ENCODE results near the gene RASGEF1C. TPM values are rescaled to one million over a fixed set of nuclear protein-coding genes. Genes with fewer than 3 reads are reported as not detected.

The RASGEF1C gene
- total and polyA plus RNA-seq, 4 experiments from 2014 or later, result not detected

GRCh38 chr5:180084638-180085561 lies 124.1 kb downstream of the RASGEF1C start:
- no peaks in the 10 kb centered on the region for H3K36me3 Mint-ChIP-seq
- no peak overlapping the region for H3K4me3 Mint-ChIP-seq
- ChIA-PET CTCF (ENCODE audit: partially characterized antibody) (interaction anchor here (1.9 kb wide), 1 partner anchor 9 kb away, joined by 4 read pairs; no protein-coding TSS in a partner anchor), POLR2A (ENCODE audit: partially characterized antibody) (no interaction called here)
- Histone ChIP-seq H3K4me3 (ENCODE audit: low read length in 2 of 2) (no peak overlapping the region), H3K36me3 (ENCODE audit: insufficient read depth, low read length) (no peaks in the 10 kb centered on the region), H3K27ac (ENCODE audit: low read depth, low read length) (no peak overlapping the region), H3K4me1 (ENCODE audit: insufficient read depth, low read length) (peaks cover 5% of the 10 kb centered on the region), H3K9me3 (ENCODE audit: control insufficient read depth in 1 of 2, low read length in 2 of 2) (no peaks in the 10 kb centered on the region), H3K27me3 (ENCODE audit: insufficient read depth, low read length) (no peaks in the 10 kb centered on the region)
- no peak overlapping the region for H3K27ac Mint-ChIP-seq
- H3K9me3 Mint-ChIP-seq, result no peaks in the 10 kb centered on the region
- H3K27me3 Mint-ChIP-seq, result peaks cover 11 to 30% of the 10 kb centered on the region in 2 donors
- intact Hi-C loops (cut with micrococcal nuclease), result no loop called here
- no peak for DNase-seq
- H3K4me1 Mint-ChIP-seq, result peaks cover 11 to 19% (median 13%) of the 10 kb centered on the region in 4 donors

GRCh38 chr5:180083529-180084060 lies 125.4 kb downstream of the RASGEF1C start:
- Histone ChIP-seq H3K9me3 (ENCODE audit: control insufficient read depth in 1 of 2, low read length in 2 of 2) (no peaks in the 10 kb centered on the region), H3K27me3 (ENCODE audit: insufficient read depth, low read length) (no peaks in the 10 kb centered on the region), H3K4me3 (ENCODE audit: low read length in 2 of 2) (no peak overlapping the region), H3K4me1 (ENCODE audit: insufficient read depth, low read length) (peaks cover 5% of the 10 kb centered on the region), H3K36me3 (ENCODE audit: insufficient read depth, low read length) (no peaks in the 10 kb centered on the region), H3K27ac (ENCODE audit: low read depth, low read length) (no peak overlapping the region)
- POLR2A ChIA-PET (ENCODE audit: partially characterized antibody), result no interaction called here
- no peak overlapping the region for H3K27ac Mint-ChIP-seq
- H3K36me3 Mint-ChIP-seq, result no peaks in the 10 kb centered on the region
- peaks cover 10 to 18% (median 12%) of the 10 kb centered on the region in 4 donors for H3K4me1 Mint-ChIP-seq
- no peak overlapping the region for H3K4me3 Mint-ChIP-seq
- intact Hi-C loops (cut with micrococcal nuclease), result no loop called here
- H3K27me3 Mint-ChIP-seq, result peaks cover 20 to 39% of the 10 kb centered on the region in 2 donors
- H3K9me3 Mint-ChIP-seq, result no peaks in the 10 kb centered on the region
- CTCF ChIA-PET (ENCODE audit: partially characterized antibody), result no interaction called here
- no peak for DNase-seq

GRCh38 chr5:180082633-180083420 lies 126.2 kb downstream of the RASGEF1C start:
- intact Hi-C loops (cut with micrococcal nuclease), result no loop called here
- peak overlapping the region in 1 of 7 donors; percentile 18 for H3K27ac Mint-ChIP-seq
- Histone ChIP-seq H3K4me1 (ENCODE audit: insufficient read depth, low read length) (peaks cover 5% of the 10 kb centered on the region), H3K9me3 (ENCODE audit: control insufficient read depth in 1 of 2, low read length in 2 of 2) (no peaks in the 10 kb centered on the region), H3K4me3 (ENCODE audit: low read length in 2 of 2) (no peak overlapping the region), H3K36me3 (ENCODE audit: insufficient read depth, low read length) (no peaks in the 10 kb centered on the region), H3K27me3 (ENCODE audit: insufficient read depth, low read length) (no peaks in the 10 kb centered on the region), H3K27ac (ENCODE audit: low read depth, low read length) (no peak overlapping the region)
- peaks cover 23 to 40% of the 10 kb centered on the region in 2 donors for H3K27me3 Mint-ChIP-seq
- no peak overlapping the region for H3K4me3 Mint-ChIP-seq
- DNase-seq, result no peak
- no peaks in the 10 kb centered on the region for H3K9me3 Mint-ChIP-seq
- peaks cover 9 to 18% (median 10%) of the 10 kb centered on the region in 4 donors for H3K4me1 Mint-ChIP-seq
- ChIA-PET POLR2A (ENCODE audit: partially characterized antibody) (no interaction called here), CTCF (ENCODE audit: partially characterized antibody) (no interaction called here)
- no peaks in the 10 kb centered on the region for H3K36me3 Mint-ChIP-seq

GRCh38 chr5:180081481-180081880 lies 127.5 kb downstream of the RASGEF1C start:
- no peaks in the 10 kb centered on the region for H3K9me3 ChIP-seq (ENCODE audit: control insufficient read depth in 1 of 2, low read length in 2 of 2)
- peaks cover 8 to 18% (median 9%) of the 10 kb centered on the region in 4 donors for H3K4me1 Mint-ChIP-seq
- H3K9me3 Mint-ChIP-seq, result no peaks in the 10 kb centered on the region
- ChIA-PET POLR2A (ENCODE audit: partially characterized antibody) (no interaction called here), CTCF (ENCODE audit: partially characterized antibody) (interaction anchor here (3.8 kb wide), 1 partner anchor 9 kb away, joined by 19 read pairs; no protein-coding TSS in a partner anchor)
- peaks cover 5% of the 10 kb centered on the region for H3K4me1 ChIP-seq (ENCODE audit: insufficient read depth, low read length)
- no peak overlapping the region for H3K27ac Mint-ChIP-seq
- no peaks in the 10 kb centered on the region for H3K36me3 ChIP-seq (ENCODE audit: insufficient read depth, low read length)
- no peak overlapping the region for H3K4me3 ChIP-seq (ENCODE audit: low read length in 2 of 2)
- intact Hi-C loops (cut with micrococcal nuclease), result no loop called here
- H3K27me3 ChIP-seq (ENCODE audit: insufficient read depth, low read length), result no peaks in the 10 kb centered on the region
- DNase-seq, result no peak
- H3K27me3 Mint-ChIP-seq, result peaks cover 23 to 40% of the 10 kb centered on the region in 2 donors
- H3K4me3 Mint-ChIP-seq, result peak overlapping the region in 1 of 8 donors; percentile 25
- H3K27ac ChIP-seq (ENCODE audit: low read depth, low read length), result no peak overlapping the region
- H3K36me3 Mint-ChIP-seq, result no peaks in the 10 kb centered on the region

GRCh38 chr5:180080486-180081280 lies 128.3 kb downstream of the RASGEF1C start:
- intact Hi-C loops (cut with micrococcal nuclease), result no loop called here
- Histone ChIP-seq H3K36me3 (ENCODE audit: insufficient read depth, low read length) (no peaks in the 10 kb centered on the region), H3K4me1 (ENCODE audit: insufficient read depth, low read length) (peaks cover 1% of the 10 kb centered on the region), H3K27ac (ENCODE audit: low read depth, low read length) (no peak overlapping the region), H3K4me3 (ENCODE audit: low read length in 2 of 2) (no peak overlapping the region), H3K27me3 (ENCODE audit: insufficient read depth, low read length) (no peaks in the 10 kb centered on the region), H3K9me3 (ENCODE audit: control insufficient read depth in 1 of 2, low read length in 2 of 2) (no peaks in the 10 kb centered on the region)
- Mint-ChIP-seq H3K9me3 (no peaks in the 10 kb centered on the region), H3K4me1 (peaks cover 4 to 10% (median 6%) of the 10 kb centered on the region in 4 donors), H3K27me3 (peaks cover 25 to 40% of the 10 kb centered on the region in 2 donors), H3K4me3 (peak overlapping the region; percentile 63 to 81 (median 76)), H3K36me3 (no peaks in the 10 kb centered on the region), H3K27ac (peak overlapping the region in 1 of 7 donors; percentile 63)
- ChIA-PET CTCF (ENCODE audit: partially characterized antibody) (interaction anchor here (3.8 kb wide), 1 partner anchor 10 kb away, joined by 19 read pairs; no protein-coding TSS in a partner anchor), POLR2A (ENCODE audit: partially characterized antibody) (no interaction called here)
- DNase-seq, result peak; percentile 31 to 48 (median 38)

- H3K27me3 Mint-ChIP-seq, result peaks cover 25 to 40% of the 10 kb centered on the region in 2 donors
- H3K36me3 Mint-ChIP-seq, result no peaks in the 10 kb centered on the region
- Histone ChIP-seq H3K9me3 (ENCODE audit: control insufficient read depth in 1 of 2, low read length in 2 of 2) (no peaks in the 10 kb centered on the region), H3K36me3 (ENCODE audit: insufficient read depth, low read length) (no peaks in the 10 kb centered on the region), H3K4me3 (ENCODE audit: low read length in 2 of 2) (no peak overlapping the region), H3K4me1 (ENCODE audit: insufficient read depth, low read length) (no peaks in the 10 kb centered on the region), H3K27me3 (ENCODE audit: insufficient read depth, low read length) (no peaks in the 10 kb centered on the region), H3K27ac (ENCODE audit: low read depth, low read length) (no peak overlapping the region)
- no peak for DNase-seq
- ChIA-PET CTCF (ENCODE audit: partially characterized antibody) (interaction anchor here (0.7 to 3.8 kb wide), 2 partner anchors 10 to 11 kb away, joined by 4 to 19 read pairs; no protein-coding TSS in a partner anchor), POLR2A (ENCODE audit: partially characterized antibody) (no interaction called here)
- H3K9me3 Mint-ChIP-seq, result no peaks in the 10 kb centered on the region
- peak overlapping the region in 7 of 8 donors; percentile 63 to 81 (median 76) for H3K4me3 Mint-ChIP-seq
- H3K4me1 Mint-ChIP-seq, result peaks cover 3 to 8% (median 4%) of the 10 kb centered on the region in 4 donors
- no peak overlapping the region for H3K27ac Mint-ChIP-seq
- intact Hi-C loops (cut with micrococcal nuclease), result no loop called here
Measured at GRCh38 chr5:180079702-180080466, 129.1 kb downstream of the RASGEF1C start.
